Right kidney (tissue), 1 donor: ENCODE results near the gene P2RX1.

Experiments
- DNase-seq: peaks from one replicate; pipeline ENCODE4 v3.0.0-alpha.2; 2016

P2RX1 gene

DNA sequence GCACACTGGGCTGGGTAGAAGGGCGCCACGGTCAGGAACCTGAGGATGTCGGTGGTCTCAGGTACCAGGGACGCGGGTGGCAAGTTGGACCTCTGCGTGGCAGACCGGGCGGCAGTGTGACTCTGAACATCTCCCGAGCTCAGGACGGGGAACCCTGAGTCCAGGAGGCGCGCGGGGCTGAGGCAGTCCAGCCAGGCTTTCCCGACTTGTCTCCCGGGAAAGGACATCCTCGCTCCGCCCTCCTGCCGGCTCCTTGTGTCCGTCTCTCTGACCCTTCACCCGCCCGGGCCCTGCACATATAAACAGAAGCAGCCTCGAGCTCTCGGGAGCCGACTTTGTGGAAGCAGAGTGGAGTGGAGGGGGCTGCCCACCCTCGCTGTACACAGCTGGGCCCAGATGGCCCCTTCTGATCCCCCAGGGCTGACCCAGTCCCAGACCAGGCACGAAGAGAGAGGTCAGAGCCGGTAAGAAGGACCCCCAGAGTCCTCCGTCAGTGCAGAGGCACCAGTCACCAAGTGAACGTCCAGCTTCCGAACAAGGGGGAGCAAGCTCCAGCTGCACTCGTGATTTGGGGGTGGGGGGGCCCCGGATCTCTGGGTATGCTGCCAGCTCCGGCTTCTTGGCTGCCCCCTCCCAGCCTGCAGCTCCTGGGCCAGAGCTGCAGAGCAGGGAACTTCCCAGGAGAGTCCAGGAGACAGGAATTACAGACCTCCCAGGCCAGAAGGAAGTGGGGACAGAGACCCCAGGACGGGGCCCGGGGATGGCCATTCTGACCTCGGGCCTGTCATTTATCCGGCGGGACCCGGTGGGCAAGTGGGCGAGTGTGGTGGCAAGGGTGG, 8.5 kb upstream of the P2RX1 start:
- DNase-seq, result no peak

DNA sequence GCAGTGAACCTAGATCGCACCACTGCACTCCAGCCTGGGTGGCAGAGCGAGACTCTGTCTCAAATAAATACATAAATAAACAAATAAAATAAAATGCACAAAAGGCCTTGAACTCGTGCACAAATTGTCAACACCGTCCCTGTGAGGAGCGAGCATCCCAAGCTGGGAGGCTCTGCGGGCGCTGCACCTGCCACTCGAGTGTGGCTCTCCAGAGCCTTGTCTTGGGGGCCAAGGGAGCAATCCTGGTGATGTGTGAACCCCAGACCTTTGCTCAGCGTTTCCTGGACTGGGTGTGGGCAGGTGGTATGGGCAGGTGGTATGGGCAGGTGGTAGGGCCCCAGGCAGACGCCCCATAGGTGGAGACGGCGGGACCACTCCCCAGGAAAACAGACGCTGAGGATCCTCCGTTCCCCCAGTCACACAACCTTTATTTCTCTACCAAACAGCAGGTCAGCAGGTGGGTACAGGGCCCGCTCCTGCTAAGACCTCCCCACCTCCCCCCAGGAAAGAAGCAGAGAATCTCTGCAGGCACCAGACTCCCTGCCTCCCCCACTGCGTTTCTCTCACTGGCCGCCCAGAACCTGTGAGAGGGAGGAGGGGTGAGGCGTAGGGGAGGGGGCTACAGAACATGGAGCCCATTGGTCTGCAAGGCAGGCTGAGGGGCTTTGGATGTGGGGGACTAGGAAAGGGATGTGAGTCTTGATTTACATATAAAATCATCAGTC, 7.4 kb upstream of the P2RX1 start:
- no peak for DNase-seq

DNA sequence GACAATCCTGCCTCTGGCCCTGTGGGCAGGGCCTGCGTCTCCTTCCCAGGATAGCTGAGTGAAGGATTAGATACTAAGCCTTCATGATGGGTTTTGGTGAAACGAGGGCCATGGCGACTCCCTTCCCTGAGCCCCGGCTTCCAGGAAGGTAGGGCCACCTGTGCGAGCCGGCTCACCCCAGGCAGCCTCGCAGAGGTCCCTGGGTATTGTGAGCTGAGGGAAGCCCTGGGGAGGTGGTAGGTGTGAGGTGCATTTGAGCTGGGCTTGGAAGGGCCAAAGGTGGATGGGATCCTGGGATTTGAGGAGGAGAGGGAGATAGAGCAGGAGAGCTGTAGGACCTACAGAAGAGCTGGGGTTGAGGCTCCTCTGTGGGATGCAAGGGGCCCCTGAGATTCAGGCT, 6.5 kb upstream of the P2RX1 start:
- no peak for DNase-seq

DNA sequence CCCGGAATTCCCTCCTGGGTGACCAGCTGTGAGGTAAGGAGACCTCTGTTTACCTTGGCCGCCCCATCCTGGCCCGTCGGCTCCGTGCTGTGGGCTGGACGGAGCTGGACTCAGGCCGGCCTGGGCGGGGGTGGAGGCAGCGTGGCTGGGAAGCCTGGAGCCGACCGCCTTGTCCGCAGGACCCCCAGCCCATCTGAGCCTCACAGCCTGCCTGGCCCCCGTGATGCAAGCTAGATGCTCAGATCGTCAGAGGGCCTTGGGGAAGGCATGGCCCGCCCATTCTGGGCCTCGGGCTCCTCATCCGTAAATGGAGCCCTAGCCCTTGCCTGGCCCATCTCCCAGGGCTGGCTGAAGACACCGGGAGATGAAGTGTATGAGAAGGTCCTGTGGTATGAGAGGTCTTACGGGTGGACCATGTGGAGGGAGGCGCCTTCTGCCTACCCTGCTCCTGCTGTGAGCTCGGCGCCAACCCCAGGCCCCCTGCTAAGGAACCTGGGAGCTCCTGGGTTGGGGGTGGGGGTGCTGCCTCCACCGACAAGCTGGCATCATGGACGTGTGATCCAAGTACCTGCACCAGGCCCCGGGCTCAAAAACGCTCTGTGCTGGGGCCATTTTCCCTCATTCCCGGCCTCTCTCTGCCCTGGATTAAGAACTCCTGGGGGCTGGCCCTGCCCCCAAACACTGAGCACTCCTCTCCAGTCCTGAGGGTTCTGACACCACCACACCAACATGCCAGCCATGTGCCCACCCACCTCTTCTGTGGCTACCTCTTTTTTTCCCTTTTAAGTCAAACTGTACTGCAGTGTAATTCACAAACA, 5.4 kb upstream of the P2RX1 start:
- no peak for DNase-seq

DNA sequence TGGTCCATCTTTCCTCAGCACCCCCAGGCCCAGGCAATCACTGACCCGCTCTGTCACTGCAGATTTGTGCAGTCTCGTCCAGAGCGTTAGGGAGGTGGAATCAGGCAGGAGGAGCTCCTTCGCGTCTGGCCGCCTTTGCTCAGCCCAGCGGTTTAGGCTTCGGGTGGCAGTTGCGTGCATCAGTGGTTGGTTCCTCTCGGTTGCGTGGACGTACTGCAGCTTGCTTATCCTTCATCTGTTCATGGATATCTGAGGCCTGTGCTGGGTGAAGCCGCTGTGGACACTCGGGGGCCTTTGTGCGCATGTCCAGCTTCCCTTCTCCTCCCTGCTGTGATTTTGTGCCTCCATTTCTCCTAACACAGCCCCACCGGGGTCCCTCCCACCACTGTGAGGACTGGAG, 4.7 kb upstream of the P2RX1 start:
- no peak for DNase-seq

DNA sequence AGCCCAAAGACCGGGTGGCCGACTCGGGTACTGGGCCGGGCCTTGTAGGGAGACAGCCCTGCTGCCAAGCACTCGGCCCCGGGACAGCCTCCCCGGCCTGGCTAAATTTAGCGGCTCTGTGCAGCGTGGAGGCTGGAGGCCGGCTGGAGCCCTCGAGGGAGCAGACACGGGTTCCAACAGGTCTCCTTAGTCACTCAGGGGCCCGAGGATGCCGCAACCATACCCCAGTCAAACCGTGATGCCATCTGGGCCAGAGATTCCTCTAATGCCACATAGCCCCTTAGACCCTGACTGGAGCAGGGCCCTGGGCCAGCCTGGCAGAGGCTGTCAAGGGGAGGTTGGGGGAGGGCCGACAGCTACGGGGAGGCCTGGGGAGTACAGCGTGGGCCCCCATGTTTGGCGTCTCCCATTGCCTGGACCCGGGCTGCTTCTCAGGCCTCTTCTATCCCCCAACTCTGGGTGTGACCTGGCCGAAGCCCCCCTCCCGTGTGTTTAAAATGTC, 2.9 kb upstream of the P2RX1 start:
- DNase-seq, result no peak

DNA sequence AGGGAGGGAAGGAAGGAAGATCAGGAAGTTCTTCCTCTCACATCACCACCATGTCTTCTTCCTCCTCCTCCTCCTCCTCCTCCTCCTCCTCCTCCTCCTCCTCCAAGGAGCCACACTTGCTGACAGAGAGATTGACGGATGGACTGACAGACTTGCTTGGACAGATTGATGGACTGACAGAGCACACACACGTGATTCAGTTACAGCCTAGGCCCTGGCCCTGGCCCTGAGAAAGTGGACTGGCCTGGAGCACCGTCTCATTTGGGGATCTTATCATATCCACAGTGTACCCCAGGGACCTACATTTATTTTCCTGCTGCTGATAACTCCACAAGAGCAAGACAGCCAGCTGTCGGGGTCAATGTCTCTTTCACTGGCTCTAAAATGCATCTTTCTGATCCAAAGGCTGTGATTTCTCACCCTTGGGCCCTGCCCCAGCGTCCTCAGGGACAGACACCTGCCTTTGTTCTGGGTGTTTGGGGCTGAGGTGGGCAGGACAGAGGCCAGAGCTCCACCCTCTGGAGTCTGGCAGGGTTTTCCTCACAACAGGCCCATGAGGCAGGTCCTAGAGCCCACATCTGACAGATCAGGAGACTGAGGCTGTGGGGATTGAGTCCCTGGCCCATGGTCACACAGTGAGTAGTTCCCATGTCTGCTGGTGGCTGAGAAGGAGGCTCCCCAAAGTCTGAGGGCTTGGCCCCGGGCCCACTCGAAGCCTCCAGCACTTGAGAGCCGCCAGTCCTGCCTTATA, 2.3 kb upstream of the P2RX1 start:
- no peak for DNase-seq

DNA sequence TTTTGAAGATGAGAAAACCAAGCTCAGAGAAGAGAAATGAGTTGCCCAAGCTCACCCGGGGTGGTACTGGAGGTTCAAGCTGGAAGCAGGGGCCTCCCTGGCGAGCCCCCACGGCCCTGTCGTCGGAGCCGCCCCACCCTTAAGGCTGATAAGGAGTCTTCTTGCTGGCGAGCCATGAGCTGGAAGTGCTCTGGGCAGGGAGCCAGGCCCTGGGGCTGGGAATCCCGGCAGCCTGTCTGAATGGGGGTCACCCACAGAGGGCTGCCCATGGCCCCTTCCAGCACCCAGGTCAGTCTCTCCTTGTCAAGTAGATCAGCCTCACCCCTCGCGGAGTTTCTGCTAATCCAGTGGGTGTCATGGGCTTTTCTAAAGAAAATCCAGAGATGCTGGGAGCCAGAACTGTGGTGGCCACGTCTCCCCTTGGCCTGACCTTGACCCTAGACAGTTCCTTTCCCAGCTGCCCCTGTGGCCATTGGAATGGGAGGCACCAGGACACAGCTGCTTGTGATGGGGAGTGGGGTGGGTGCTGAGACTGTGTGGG, 1.2 kb upstream of the P2RX1 start:
- no peak for DNase-seq

DNA sequence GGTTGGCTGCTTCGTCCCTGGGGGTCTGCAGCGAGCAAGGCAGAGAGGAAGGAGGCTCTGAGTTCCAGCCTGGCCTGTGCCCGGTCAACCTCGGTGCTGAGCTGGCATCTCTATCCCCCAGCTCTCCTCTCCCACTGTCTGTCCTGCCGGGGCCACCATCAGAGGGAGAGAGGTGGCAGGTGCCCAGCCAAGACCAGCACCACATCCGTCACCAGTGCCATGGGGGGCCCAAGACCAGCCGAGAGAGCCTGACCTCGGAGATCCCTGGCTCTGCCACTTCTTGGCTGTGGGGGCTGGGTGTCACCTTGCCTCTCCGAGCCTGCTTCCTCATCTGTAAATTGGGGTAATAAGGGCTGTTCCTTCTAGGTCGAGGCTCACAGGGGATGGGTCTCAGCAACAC, 560 bp upstream of the P2RX1 start:
- DNase-seq, result no peak

DNA sequence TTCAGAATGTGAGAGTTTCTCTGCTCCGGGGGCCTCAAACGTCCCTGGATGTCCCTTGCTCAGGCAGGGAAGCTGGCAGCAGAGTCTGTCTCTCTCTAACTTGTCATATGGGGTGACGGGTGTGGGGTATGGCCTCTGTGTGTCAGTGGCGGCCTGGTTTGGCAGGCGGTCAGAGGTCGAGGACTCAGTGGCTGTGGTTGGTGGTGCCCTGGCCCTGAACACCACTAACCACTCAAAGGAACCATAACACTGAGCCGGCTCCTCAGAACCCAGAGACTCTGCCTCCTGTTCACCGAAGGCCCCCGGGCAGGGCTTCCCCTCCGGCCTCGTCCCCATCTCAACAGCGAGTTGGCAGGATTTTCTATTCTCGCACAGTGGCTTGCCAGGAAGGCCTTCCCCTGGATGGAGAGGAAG, 677 bp downstream of the P2RX1 start:
- DNase-seq, result no peak

DNA sequence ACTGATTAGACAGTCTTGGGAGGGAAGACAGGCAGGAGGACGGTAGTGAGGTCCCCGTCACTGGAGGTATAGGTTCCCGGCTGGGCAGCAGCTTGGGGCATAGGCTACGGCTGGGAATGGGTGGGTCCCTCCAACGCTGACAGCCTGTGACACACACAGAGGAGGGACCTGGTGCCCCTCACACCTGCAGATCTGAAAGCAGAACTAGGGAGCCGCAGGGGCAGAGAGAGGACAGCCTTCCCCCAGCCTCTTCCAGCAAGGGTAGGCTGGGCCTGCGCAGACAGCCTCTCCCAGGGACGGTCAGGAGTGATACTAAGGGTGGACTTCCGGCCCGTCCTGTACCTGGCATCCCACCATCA, 2.0 kb downstream of the P2RX1 start:
- no peak for DNase-seq

DNA sequence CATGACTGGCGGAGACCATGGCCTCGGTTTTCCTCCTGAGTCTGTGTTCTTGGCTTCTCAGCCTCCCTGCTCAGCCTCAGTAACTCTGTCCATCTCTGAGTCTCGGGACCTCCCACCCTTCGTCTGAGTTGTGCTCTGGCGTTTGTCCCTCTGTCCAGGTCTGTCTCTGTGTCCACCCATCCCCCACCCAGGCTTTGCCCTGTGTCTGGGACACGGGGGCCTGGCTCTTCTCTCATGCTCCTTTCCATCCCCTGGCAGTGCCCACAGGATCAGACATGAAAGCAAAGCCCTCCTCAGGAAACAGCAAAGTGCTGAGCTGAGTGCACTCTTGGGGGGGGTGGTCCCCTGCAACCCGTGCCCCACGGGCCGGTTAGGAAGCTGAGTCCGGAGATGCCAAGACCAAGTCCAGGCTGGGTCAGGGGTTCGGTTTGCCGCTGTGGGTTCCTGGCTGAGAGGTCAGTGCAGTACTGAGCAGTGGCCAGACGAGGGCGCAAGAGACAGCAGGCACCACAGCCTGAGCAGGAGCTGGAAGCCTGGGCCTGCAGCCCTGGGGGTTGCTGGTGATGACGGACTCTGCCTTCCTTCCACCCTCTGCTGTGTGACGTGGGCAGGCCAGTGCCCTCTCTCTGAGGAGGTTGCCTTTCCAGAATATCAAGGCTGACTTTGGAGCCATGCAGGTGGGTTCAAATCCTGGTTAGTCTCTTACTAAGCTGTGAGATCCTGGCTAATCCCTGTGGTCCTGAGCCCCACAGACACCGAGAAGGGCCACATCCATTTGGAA, 2.5 kb downstream of the P2RX1 start:
- peak; percentile 69 for DNase-seq

DNA sequence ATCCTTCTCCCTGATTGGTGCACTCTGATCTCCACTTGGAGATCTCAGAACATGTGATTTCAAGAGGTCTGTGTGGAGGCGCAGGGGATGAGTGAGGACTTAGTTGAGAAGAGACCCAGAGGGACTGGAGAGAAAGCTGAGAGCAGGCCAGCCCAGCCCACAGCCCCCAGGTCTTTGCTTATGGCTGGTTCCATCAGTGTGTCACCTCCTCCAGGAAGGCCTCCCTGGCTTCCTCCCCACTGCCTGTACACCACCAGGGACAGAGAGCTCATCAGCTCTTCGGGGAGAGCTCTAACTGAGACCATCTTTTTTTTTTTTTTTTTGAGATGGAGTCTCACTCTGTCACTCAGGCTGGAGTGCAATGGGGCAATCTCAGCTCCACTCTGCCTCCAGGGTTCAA, 3.4 kb downstream of the P2RX1 start:
- no peak for DNase-seq

DNA sequence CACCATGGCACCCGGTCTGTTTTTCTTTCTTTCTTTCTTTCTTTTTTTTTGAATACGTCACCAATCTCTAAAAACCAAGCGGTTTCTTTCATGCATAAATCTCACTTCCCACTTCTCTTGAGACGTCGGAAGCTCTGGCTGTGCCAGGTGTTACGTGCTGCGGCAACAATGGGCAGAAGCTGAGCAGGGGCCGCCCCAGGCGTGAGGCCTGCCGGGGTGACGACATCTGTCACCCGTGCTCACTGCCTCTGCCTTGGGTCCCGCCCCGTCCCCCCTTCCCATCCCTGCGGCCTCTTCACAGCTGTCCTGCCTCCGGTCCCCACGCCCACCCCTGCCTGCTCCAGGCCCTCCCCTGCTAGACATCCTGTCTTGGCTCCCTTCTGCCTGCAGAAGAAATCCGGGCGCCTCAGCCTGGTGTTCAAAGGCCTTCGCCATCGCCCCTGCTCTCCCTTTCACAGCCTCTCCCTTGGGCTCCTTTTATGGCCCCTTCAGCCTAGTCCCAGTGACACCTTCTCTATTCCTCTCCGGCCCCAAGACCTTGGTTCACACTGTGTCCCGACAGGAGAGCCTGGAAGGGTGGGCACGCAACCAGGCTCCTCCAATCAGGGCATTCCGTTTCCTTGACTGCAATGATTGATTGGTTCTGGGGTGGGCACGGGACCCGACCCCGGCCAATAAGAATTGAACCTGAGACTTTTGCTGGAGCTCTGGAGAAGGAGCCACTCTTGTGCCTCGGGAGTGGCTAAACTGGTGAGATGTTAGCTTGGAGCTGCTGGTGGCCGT, 4.8 kb downstream of the P2RX1 start:
- no peak for DNase-seq

DNA sequence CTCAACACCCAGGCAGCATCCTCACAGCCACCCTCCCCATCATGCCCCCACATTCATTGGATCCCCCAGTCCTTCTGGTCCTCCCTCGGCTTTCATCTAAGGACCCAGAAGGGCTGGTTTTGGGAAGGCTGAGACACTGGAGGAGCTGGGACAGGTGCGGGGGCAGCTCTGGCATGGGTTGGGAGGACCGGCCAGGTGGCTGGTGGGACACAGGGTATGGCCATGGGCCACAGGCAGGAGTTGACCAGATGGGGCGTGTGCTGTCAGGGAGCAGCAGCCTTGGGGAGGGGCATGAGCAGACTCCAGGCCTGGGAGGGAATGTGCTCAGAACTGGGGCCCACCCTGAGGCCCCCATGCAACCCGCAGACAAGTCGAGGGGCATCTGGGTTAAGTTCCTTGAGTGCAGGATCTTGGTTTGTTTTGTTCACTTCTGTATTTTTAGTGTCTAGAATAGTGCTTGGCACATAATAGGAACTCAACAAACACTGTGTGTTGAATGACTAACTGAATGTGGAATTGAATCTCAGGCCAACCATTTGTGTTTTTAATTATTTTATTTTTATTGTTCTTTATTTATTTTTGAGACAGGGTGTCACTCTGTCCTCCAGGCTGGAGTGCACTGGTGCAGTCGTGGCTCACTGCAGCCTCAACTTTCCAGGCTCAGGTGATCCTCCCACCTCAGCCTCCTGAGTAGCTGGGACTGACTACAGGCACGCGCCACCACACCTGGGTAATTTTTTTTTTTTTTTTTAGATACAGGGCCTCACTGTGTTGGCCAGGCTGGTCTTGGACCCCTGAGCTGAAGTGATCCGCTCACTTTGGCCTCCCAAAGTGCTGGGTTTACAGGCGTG, 5.6 kb downstream of the P2RX1 start:
- no peak for DNase-seq

DNA sequence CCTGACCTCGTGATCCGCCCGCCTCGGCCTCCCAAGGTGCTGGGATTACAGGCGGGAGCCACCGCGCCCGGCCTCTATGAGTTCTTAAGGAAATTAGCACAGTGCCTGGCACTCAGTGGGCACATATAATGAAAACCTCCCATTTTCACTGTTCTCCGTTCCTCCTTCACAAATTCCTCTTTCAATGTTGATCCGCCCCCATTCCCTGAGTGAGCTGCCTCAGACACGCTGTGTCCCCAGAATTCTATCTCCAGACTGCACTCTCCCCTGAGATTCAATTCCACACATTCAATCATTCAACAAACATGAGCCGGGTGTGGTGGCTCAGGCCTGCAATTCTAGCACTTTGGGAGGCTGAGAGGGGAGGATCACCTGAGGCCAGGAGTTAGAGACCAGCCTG, 7.0 kb downstream of the P2RX1 start:
- no peak for DNase-seq

DNA sequence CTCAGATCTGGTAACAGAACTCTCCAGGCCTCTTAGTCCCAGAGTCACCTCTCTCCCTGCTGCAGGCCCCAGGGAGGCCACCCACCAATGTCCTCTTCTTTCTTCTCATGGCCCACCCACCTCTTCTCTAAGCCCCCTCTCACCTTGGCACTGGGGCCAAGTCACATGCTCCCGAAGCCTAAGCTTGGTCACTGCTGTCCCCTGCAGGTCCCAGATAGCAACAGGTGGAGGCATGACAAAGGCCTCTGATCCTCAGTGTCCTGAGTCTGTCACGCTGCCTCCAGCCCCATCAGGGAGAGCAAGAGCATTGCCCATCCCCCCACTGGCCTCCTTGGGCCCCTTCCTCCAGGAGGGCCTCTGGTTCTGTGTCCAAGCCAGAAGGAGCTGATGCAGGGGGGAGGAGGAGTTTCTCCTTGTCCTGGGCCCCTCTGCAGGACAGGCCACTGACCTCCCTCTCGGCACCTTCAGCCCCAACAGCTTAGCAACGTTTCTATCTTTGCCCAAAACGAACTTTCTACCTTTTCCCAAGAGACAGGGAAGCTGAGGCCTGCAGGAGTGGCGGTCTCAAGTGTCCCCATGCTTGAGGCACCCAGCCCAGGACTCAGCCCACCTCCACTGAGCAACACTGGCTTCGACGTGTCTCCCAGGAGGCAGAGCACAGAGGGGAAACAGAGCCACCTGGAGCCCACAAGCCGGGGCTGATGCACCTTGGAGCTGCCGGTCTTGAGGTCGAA, 8.6 kb downstream of the P2RX1 start:
- no peak for DNase-seq

DNA sequence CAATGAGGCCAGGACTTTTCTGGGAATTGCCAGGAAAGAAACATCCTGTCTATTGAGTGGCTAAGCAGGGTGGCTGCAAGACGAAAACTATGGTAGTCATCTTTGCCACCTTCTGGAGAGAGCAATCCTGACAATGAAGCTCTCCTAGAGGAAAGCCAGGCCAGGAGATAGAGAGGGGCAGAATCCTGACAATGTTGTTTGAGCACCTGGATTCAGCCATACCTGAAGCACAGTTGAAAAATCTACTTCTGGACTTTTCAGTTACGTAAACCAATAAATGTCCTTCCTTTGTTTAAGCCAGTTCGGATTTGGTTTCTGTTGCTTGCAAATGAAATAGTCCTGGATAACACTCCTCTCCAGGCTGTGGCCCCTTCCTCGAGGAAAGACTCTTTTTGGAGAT, 9.4 kb downstream of the P2RX1 start:
- no peak for DNase-seq
